Liver (tissue), 9 donors: ENCODE results near the gene ESRP2. TPM values are rescaled to one million over a fixed set of nuclear protein-coding genes. Genes with fewer than 3 reads are reported as not detected.

Experiments
- DNase-seq: peaks from one replicate; pipeline ENCODE4 v3.0.0-alpha.2; 2017; ENCODE audit warnings: low spot score
- H3K27ac ChIP-seq, 2 donors: one replicate each; pipeline ENCODE4 v1.7.0; 2013; ENCODE audit warnings: inconsistent platforms in 2 of 2, low read length in 2 of 2, control low read depth in 1 of 2, low read depth in 1 of 2, mild to moderate bottlenecking in 1 of 2
- H3K27me3 ChIP-seq, 4 donors: one replicate each; pipeline versions ENCODE4 v1.6.1 to v1.7.0; 2013; ENCODE audit warnings: low read length in 3 of 4, inconsistent platforms in 1 of 4, mild to moderate bottlenecking in 1 of 4, moderate library complexity in 1 of 4; ENCODE audit not compliant: control insufficient read depth in 4 of 4, insufficient read depth in 4 of 4
- H3K36me3 ChIP-seq, 4 donors: one replicate each; pipeline versions ENCODE4 v1.6.1 to v1.7.0; 2013; ENCODE audit warnings: low read length in 3 of 4, mild to moderate bottlenecking in 3 of 4, low read depth in 1 of 4, moderate library complexity in 1 of 4; ENCODE audit not compliant: control insufficient read depth in 4 of 4, insufficient read depth in 3 of 4
- H3K4me1 ChIP-seq, 4 donors: one replicate each; pipeline versions ENCODE4 v1.6.1 to v1.7.0; 2013; ENCODE audit warnings: low read length in 3 of 4, mild to moderate bottlenecking in 3 of 4, moderate library complexity in 1 of 4; ENCODE audit not compliant: control insufficient read depth in 4 of 4, insufficient read depth in 4 of 4
- H3K4me3 ChIP-seq, 3 donors: one replicate each; pipeline versions ENCODE4 v1.6.1 to v1.7.0; 2013; ENCODE audit warnings: low read length in 3 of 3, control low read depth in 1 of 3, low read depth in 1 of 3, mild to moderate bottlenecking in 1 of 3
- H3K9ac ChIP-seq, 2 donors: one replicate each; pipeline ENCODE4 v1.7.0; 2013; ENCODE audit warnings: low read length in 2 of 2, mild to moderate bottlenecking in 2 of 2, moderate library complexity in 2 of 2, control low read depth in 1 of 2, low read depth in 1 of 2
- H3K9me3 ChIP-seq, 4 donors: one replicate each; pipeline versions ENCODE4 v1.6.1 to v1.7.0; 2013; ENCODE audit warnings: low read length in 3 of 4; ENCODE audit not compliant: control insufficient read depth in 4 of 4
- EGR1 ChIP-seq, 2 donors: IDR thresholded peaks; 2 replicates each; pipeline ENCODE4 v1.6.1; 2016 to 2018; ENCODE audit warnings: antibody characterized with exemption in 2 of 2, low read depth in 2 of 2
- FOXA1 ChIP-seq: IDR thresholded peaks from 2 replicates; pipeline ENCODE4 v1.6.1; 2016; ENCODE audit warnings: antibody characterized with exemption
- FOXA2 ChIP-seq: IDR thresholded peaks from 2 replicates; pipeline ENCODE4 v1.6.1; 2016; ENCODE audit warnings: antibody characterized with exemption
- GABPA ChIP-seq, 2 donors: IDR thresholded peaks in 1 of 2; conservative IDR thresholded peaks in 1 of 2; 2 replicates each; pipeline ENCODE4 v1.6.1; 2016; ENCODE audit warnings: antibody characterized with exemption in 2 of 2, mild to moderate bottlenecking in 1 of 2, moderate library complexity in 1 of 2
- HNF4A ChIP-seq, 2 donors: conservative IDR thresholded peaks; 2 replicates each; pipeline ENCODE4 v1.6.1; 2016; ENCODE audit warnings: antibody characterized with exemption in 2 of 2, mild to moderate bottlenecking in 2 of 2
- HNF4G ChIP-seq: IDR thresholded peaks from 2 replicates; pipeline ENCODE4 v1.6.1; 2016; ENCODE audit warnings: antibody characterized with exemption
- JUND ChIP-seq, 2 donors: IDR thresholded peaks; 2 replicates each; pipeline ENCODE4 v1.6.1; 2016; ENCODE audit warnings: antibody characterized with exemption in 2 of 2
- NR2F2 ChIP-seq: IDR thresholded peaks from 2 replicates; pipeline ENCODE4 v1.6.1; 2016; ENCODE audit warnings: antibody characterized with exemption
- RAD21 ChIP-seq, 2 donors: IDR thresholded peaks; 2 replicates each; pipeline ENCODE4 v1.6.1; 2016; ENCODE audit warnings: antibody characterized with exemption in 2 of 2, mild to moderate bottlenecking in 2 of 2
- RXRA ChIP-seq, 2 donors: IDR thresholded peaks; 2 replicates each; pipeline ENCODE4 v1.6.1; 2017 to 2018; ENCODE audit warnings: antibody characterized with exemption in 2 of 2, mild to moderate bottlenecking in 1 of 2
- TAF1 ChIP-seq: conservative IDR thresholded peaks from 2 replicates; pipeline ENCODE4 v1.6.1; 2016; ENCODE audit warnings: antibody characterized with exemption, mild to moderate bottlenecking
- YY1 ChIP-seq: IDR thresholded peaks from 2 replicates; pipeline ENCODE4 v1.6.1; 2016; ENCODE audit warnings: antibody characterized with exemption, mild to moderate bottlenecking
- WGBS: extraction: QIAGEN DNeasy Blood & Tissue Kit; methylation state at CpG from one replicate; pipeline ENCODE4 v1.1.7; 2013; 5-methylcytosine and 5-hydroxymethylcytosine counted together
- polyA plus RNA-seq, 2 donors: library from polyadenylated mRNA; stranded (reverse) in 1 of 2; unstranded in 1 of 2; fragments of 200-250 nt in 1 of 2; fragments of >200 nt in 1 of 2; fragmentation: Nextera tagmentation in 1 of 2; extraction: Ambion mirVana in 1 of 2; gene quantifications; one replicate each; pipeline versions ENCODE4 v1.2.1 to v1.2.3, GENCODE V29; 2013 to 2015
- total RNA-seq, 2 donors: library from RNA; depleted of rRNA; stranded (reverse); fragments of >200 nt; gene quantifications; one replicate each; pipeline ENCODE4 v1.2.3, GENCODE V29; 2014
- TF ChIP-seq, protein P1 (sequence below): IDR thresholded peaks from 2 replicates; pipeline ENCODE4 v1.6.1; 2016; ENCODE audit warnings: antibody characterized with exemption
- TF ChIP-seq, protein P2 (sequence below): IDR thresholded peaks from 2 replicates; pipeline ENCODE4 v1.6.1; 2016; ENCODE audit warnings: antibody characterized with exemption
- TF ChIP-seq, protein P3 (sequence below): IDR thresholded peaks from 2 replicates; pipeline ENCODE4 v1.6.1; 2016; ENCODE audit warnings: antibody characterized with exemption
- TF ChIP-seq, protein P4 (sequence below): fragments of 150-350 bp; IDR thresholded peaks from 2 replicates; pipeline ENCODE4 v1.5.1; 2017; ENCODE audit warnings: improper control_type of control experiment, low read depth, low read length; ENCODE audit not compliant: missing input control
- donor health status: healthy.
- donor health status: healthy.
- donor health status: healthy.
- donor health status: healthy.
- donor health status: healthy.

The ESRP2 gene
- total and polyA plus RNA-seq, 4 donors, result 21.0 to 84.8 (median 45.7) TPM

DNA sequence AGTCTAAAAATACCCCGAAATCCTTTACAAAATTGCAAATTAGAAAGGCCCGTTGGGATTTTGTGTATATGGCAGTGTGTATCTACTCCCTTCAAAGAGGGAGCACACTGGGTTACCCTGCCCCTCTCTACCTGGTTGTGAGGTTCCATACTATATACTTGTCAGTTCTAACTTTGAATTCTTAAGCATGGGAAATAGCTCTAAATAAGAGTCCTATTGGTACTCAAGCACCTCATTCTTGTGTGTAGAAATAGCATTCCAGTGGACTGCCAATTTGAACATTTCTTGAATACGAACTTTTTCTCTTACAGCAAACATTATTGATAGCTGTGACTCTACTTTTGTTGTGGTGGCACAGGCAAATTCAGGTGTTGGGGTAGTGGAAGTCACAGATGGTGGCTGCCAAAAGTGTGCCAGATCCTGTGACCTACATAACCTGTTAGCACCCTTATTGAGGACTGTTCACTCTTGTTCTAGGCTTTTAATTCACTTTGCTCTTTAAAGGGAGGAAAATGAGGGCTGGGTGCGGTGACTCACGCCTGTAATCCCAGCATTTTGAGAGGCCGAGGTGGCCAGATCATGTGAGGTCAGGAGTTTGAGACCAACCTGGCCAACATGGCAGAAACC, 16.1 kb downstream of the ESRP2 start:
- no peak for DNase-seq
- H3K4me3 ChIP-seq, result no peak overlapping the region
- no peaks in the 10 kb centered on the region for H3K9me3 ChIP-seq
- no peaks in the 10 kb centered on the region for H3K27me3 ChIP-seq
- H3K9ac ChIP-seq, result no peak overlapping the region
- peaks cover 0 to 5% (median 3%) of the 10 kb centered on the region in 4 donors for H3K36me3 ChIP-seq
- peaks cover 0 to 5% (median 3%) of the 10 kb centered on the region in 4 donors for H3K4me1 ChIP-seq
- no peak overlapping the region for H3K27ac ChIP-seq
- WGBS, result 94% methylated on average over 6 of the region's 6 CpGs
- TF ChIP-seq, protein P1, sequence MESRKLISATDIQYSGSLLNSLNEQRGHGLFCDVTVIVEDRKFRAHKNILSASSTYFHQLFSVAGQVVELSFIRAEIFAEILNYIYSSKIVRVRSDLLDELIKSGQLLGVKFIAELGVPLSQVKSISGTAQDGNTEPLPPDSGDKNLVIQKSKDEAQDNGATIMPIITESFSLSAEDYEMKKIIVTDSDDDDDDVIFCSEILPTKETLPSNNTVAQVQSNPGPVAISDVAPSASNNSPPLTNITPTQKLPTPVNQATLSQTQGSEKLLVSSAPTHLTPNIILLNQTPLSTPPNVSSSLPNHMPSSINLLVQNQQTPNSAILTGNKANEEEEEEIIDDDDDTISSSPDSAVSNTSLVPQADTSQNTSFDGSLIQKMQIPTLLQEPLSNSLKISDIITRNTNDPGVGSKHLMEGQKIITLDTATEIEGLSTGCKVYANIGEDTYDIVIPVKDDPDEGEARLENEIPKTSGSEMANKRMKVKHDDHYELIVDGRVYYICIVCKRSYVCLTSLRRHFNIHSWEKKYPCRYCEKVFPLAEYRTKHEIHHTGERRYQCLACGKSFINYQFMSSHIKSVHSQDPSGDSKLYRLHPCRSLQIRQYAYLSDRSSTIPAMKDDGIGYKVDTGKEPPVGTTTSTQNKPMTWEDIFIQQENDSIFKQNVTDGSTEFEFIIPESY, result no peak
- TF ChIP-seq GABPA (IDR thresholded peaks at IDR 0.05 in 1 of 2, conservative IDR thresholded peaks at IDR 0.05 in 1 of 2) (no peak), NR2F2 (no peak), HNF4A (conservative IDR thresholded peaks at IDR 0.05) (no peak), RAD21 (IDR thresholded peaks at IDR 0.05) (no peak), HNF4G (no peak)
- TF ChIP-seq, protein P2, sequence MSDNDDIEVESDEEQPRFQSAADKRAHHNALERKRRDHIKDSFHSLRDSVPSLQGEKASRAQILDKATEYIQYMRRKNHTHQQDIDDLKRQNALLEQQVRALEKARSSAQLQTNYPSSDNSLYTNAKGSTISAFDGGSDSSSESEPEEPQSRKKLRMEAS, result no peak

DNA sequence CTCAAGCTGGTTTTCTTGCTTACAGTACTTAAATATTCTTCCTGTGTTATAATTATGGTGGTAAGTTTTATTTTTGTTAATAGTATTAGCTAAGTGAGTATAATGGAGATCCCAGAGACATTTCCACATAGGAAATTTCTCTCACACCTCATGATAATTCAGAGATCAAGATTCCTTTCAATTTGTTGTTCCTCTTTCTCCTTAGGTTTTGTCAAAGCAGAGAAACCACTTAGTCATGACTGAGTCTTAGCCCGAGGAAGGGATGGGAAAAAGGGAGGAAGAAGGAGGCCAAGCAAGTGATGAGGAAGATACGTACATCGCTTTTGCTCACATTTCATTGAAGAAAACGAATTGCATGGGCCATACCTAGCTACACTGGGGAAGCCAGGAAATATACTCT, 18.4 kb downstream of the ESRP2 start:
- peaks cover 0 to 5% (median 4%) of the 10 kb centered on the region in 4 donors for H3K36me3 ChIP-seq
- WGBS, result 90% methylated on average over 4 of the region's 4 CpGs
- no peak overlapping the region for H3K9ac ChIP-seq
- H3K27ac ChIP-seq, result no peak overlapping the region
- peaks cover 0 to 5% (median 2%) of the 10 kb centered on the region in 4 donors for H3K4me1 ChIP-seq
- no peaks in the 10 kb centered on the region for H3K27me3 ChIP-seq
- H3K4me3 ChIP-seq, result no peak overlapping the region
- DNase-seq, result no peak
- H3K9me3 ChIP-seq, result no peaks in the 10 kb centered on the region
- no peak for TF ChIP-seq EGR1 (IDR thresholded peaks at IDR 0.05; ENCODE audit: low read depth in 2 of 2)
- TF ChIP-seq, protein P2, result no peak
- TF ChIP-seq HNF4A (conservative IDR thresholded peaks at IDR 0.05), result no peak
- TF ChIP-seq RAD21 (IDR thresholded peaks at IDR 0.05), result no peak
- TF ChIP-seq, protein P3, sequence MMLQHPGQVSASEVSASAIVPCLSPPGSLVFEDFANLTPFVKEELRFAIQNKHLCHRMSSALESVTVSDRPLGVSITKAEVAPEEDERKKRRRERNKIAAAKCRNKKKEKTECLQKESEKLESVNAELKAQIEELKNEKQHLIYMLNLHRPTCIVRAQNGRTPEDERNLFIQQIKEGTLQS, result no peak
- TF ChIP-seq, protein P4, sequence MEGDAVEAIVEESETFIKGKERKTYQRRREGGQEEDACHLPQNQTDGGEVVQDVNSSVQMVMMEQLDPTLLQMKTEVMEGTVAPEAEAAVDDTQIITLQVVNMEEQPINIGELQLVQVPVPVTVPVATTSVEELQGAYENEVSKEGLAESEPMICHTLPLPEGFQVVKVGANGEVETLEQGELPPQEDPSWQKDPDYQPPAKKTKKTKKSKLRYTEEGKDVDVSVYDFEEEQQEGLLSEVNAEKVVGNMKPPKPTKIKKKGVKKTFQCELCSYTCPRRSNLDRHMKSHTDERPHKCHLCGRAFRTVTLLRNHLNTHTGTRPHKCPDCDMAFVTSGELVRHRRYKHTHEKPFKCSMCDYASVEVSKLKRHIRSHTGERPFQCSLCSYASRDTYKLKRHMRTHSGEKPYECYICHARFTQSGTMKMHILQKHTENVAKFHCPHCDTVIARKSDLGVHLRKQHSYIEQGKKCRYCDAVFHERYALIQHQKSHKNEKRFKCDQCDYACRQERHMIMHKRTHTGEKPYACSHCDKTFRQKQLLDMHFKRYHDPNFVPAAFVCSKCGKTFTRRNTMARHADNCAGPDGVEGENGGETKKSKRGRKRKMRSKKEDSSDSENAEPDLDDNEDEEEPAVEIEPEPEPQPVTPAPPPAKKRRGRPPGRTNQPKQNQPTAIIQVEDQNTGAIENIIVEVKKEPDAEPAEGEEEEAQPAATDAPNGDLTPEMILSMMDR, result no peak
- no peak for TF ChIP-seq FOXA2
- TF ChIP-seq HNF4G, result no peak
- no peak for TF ChIP-seq GABPA (IDR thresholded peaks at IDR 0.05 in 1 of 2, conservative IDR thresholded peaks at IDR 0.05 in 1 of 2)
- no peak for TF ChIP-seq YY1
- TF ChIP-seq TAF1, result no peak
- no peak for TF ChIP-seq RXRA (IDR thresholded peaks at IDR 0.05)
- TF ChIP-seq FOXA1, result no peak
- no peak for TF ChIP-seq JUND (IDR thresholded peaks at IDR 0.05)
